ENCODE results near the gene LTB. TPM values are rescaled to one million over a fixed set of nuclear protein-coding genes. Genes with fewer than 3 reads are reported as not detected.

The LTB gene
- total RNA-seq, 1 donor from 2014 or later, result not detected

- Mint-ChIP-seq H3K9me3 (no peaks in the 10 kb centered on the region), H3K4me1 (peaks cover 7% of the 10 kb centered on the region), H3K4me3 (no peak overlapping the region), H3K27ac (no peak overlapping the region), H3K36me3 (peaks cover 53% of the 10 kb centered on the region), H3K27me3 (ENCODE audit: low read depth) (no peaks in the 10 kb centered on the region)
- no peak for TF ChIP-seq CTCF (IDR thresholded peaks at IDR 0.05; ENCODE audit: unreplicated experiment)
- no peak for DNase-seq (ENCODE audit: low spot score in 2 of 2, unreplicated experiment in 2 of 2)
Observed at GRCh38 chr6:31627690-31628287, 45.6 kb upstream of the LTB start.

GRCh38 chr6:31626952-31627351, 44.7 kb upstream of the LTB start:
- peaks cover 54% of the 10 kb centered on the region for H3K36me3 Mint-ChIP-seq
- no peaks in the 10 kb centered on the region for H3K27me3 Mint-ChIP-seq (ENCODE audit: low read depth)
- H3K4me1 Mint-ChIP-seq, result peaks cover 16% of the 10 kb centered on the region
- DNase-seq (ENCODE audit: low spot score in 2 of 2, unreplicated experiment in 2 of 2), result no peak
- no peak overlapping the region for H3K27ac Mint-ChIP-seq
- no peak for TF ChIP-seq CTCF (IDR thresholded peaks at IDR 0.05; ENCODE audit: unreplicated experiment)
- no peaks in the 10 kb centered on the region for H3K9me3 Mint-ChIP-seq
- no peak overlapping the region for H3K4me3 Mint-ChIP-seq

- H3K4me1 Mint-ChIP-seq, result peaks cover 24% of the 10 kb centered on the region
- H3K9me3 Mint-ChIP-seq, result no peaks in the 10 kb centered on the region
- no peak for DNase-seq (ENCODE audit: low spot score in 2 of 2, unreplicated experiment in 2 of 2)
- H3K4me3 Mint-ChIP-seq, result no peak overlapping the region
- H3K27me3 Mint-ChIP-seq (ENCODE audit: low read depth), result no peaks in the 10 kb centered on the region
- peak overlapping the region; percentile 36 for H3K27ac Mint-ChIP-seq
- TF ChIP-seq CTCF (IDR thresholded peaks at IDR 0.05; ENCODE audit: unreplicated experiment), result no peak
- H3K36me3 Mint-ChIP-seq, result peaks cover 37% of the 10 kb centered on the region
Observed at GRCh38 chr6:31624070-31624469, 41.8 kb upstream of the LTB start.

- Mint-ChIP-seq H3K27ac (peak overlapping the region; percentile 95), H3K4me1 (peaks cover 24% of the 10 kb centered on the region), H3K36me3 (peaks cover 31% of the 10 kb centered on the region), H3K4me3 (peak overlapping the region; percentile 81), H3K9me3 (no peaks in the 10 kb centered on the region), H3K27me3 (ENCODE audit: low read depth) (no peaks in the 10 kb centered on the region)
- no peak for DNase-seq (ENCODE audit: low spot score in 2 of 2, unreplicated experiment in 2 of 2)
- no peak for TF ChIP-seq CTCF (IDR thresholded peaks at IDR 0.05; ENCODE audit: unreplicated experiment)
Observed at GRCh38 chr6:31622684-31623091, 40.5 kb upstream of the LTB start.

GRCh38 chr6:31621991-31622390, 39.8 kb upstream of the LTB start:
- Mint-ChIP-seq H3K36me3 (peaks cover 25% of the 10 kb centered on the region), H3K4me1 (peaks cover 24% of the 10 kb centered on the region), H3K9me3 (no peaks in the 10 kb centered on the region), H3K4me3 (peak overlapping the region; percentile 81), H3K27ac (peak overlapping the region; percentile 95), H3K27me3 (ENCODE audit: low read depth) (no peaks in the 10 kb centered on the region)
- TF ChIP-seq CTCF (IDR thresholded peaks at IDR 0.05; ENCODE audit: unreplicated experiment), result no peak
- DNase-seq (ENCODE audit: low spot score in 2 of 2, unreplicated experiment in 2 of 2), result no peak
